Neural cell (in vitro differentiated cells): ENCODE data around the gene NRARP. TPM values are rescaled to one million over a fixed set of nuclear protein-coding genes. Genes with fewer than 3 reads are reported as not detected.

Experiments used
- H2AFZ ChIP-seq: fragments of 200-600, 300-800 bp; sonication (generic), shearing (Covaris generic); 2 replicates; pipeline ENCODE4 v1.6.0; 2014; ENCODE audit warnings: low read depth, mild to moderate bottlenecking, antibody characterized with exemption, low read length, moderate library complexity
- H3F3A ChIP-seq: fragments of 200-600 bp; shearing (Covaris generic); 2 replicates; pipeline ENCODE4 v1.6.1; 2016; ENCODE audit warnings: mild to moderate bottlenecking, moderate library complexity, mixed read lengths, antibody characterized with exemption, low read length; ENCODE audit not compliant: insufficient read depth, poor library complexity, severe bottlenecking
- H3K27ac ChIP-seq: fragments of 200-600, 300-800 bp; sonication (generic), shearing (Covaris generic); 2 replicates; pipeline ENCODE4 v1.5.1; 2014; ENCODE audit warnings: mild to moderate bottlenecking, low read length, moderate library complexity
- H3K27me3 ChIP-seq: fragments of 300-800, 200-600 bp; sonication (generic), shearing (Covaris generic); 2 replicates; pipeline ENCODE4 v1.6.0; 2014; ENCODE audit warnings: mild to moderate bottlenecking, low read depth, low read length, moderate library complexity; ENCODE audit not compliant: insufficient read depth
- H3K36me3 ChIP-seq: fragments of 300-800, 200-600 bp; sonication (generic), shearing (Covaris generic); 2 replicates; pipeline ENCODE4 v1.5.1; 2014; ENCODE audit warnings: mild to moderate bottlenecking, antibody characterized with exemption, low read length, moderate library complexity; ENCODE audit not compliant: insufficient read depth
- H3K4me2 ChIP-seq: fragments of 300-800, 200-600 bp; sonication (generic), shearing (Covaris generic); 2 replicates; pipeline ENCODE4 v1.6.0; 2014; ENCODE audit warnings: mild to moderate bottlenecking, low read length
- H3K4me3 ChIP-seq: fragments of 300-800, 200-600 bp; sonication (generic), shearing (Covaris generic); 2 replicates; pipeline ENCODE4 v1.5.1; 2014; ENCODE audit warnings: mild to moderate bottlenecking, low read length, moderate library complexity
- H3K79me2 ChIP-seq: fragments of 200-600 bp; shearing (Covaris generic); replicated peaks from 2 replicates; pipeline ENCODE4 v1.6.0; 2014; ENCODE audit warnings: mild to moderate bottlenecking, low read length, moderate library complexity; ENCODE audit not compliant: insufficient read depth
- H3K9ac ChIP-seq: fragments of 300-800, 200-600 bp; sonication (generic), shearing (Covaris generic); 2 replicates; pipeline ENCODE4 v1.6.1; 2016; ENCODE audit warnings: mild to moderate bottlenecking, low read length, mixed read lengths
- H3K9me2 ChIP-seq: fragments of 200-600 bp; shearing (Covaris generic); 2 replicates; pipeline ENCODE4 v1.6.1; 2016; ENCODE audit warnings: mild to moderate bottlenecking, low read length, mixed read lengths; ENCODE audit not compliant: insufficient read depth
- H3K9me3 ChIP-seq: fragments of 200-600, 300-800 bp; sonication (generic), shearing (Covaris generic); 2 replicates; pipeline ENCODE4 v1.6.1; 2016; ENCODE audit warnings: mild to moderate bottlenecking, mixed run types, low read length, moderate library complexity, mixed read lengths
- H4K20me1 ChIP-seq: fragments of 200-600 bp; shearing (Covaris generic); 2 replicates; pipeline ENCODE4 v1.6.1; 2016; ENCODE audit warnings: mild to moderate bottlenecking, mixed run types; ENCODE audit not compliant: insufficient read depth
- EP300 ChIP-seq: fragments of 450-650 bp; conservative IDR thresholded peaks from 2 replicates; pipeline ENCODE4 v1.6.1; 2014; ENCODE audit warnings: antibody characterized with exemption, mild to moderate bottlenecking, moderate library complexity; ENCODE audit not compliant: poor library complexity, severe bottlenecking
- EZH2 ChIP-seq: fragments of 200-600, 300-800 bp; shearing (Covaris generic), sonication (generic); IDR thresholded peaks from 2 replicates; pipeline ENCODE4 v1.6.1; 2014; ENCODE audit warnings: antibody characterized with exemption, low read length, borderline replicate concordance, mild to moderate bottlenecking; ENCODE audit not compliant: insufficient read depth, poor library complexity, severe bottlenecking
- MXI1 ChIP-seq: fragments of 450-650 bp; conservative IDR thresholded peaks from 2 replicates; pipeline ENCODE4 v1.6.1; 2014; ENCODE audit warnings: antibody characterized with exemption, mild to moderate bottlenecking; ENCODE audit not compliant: poor library complexity, severe bottlenecking
- POLR2AphosphoS5 ChIP-seq: IDR thresholded peaks from 2 replicates; pipeline ENCODE4 v1.6.1; 2012
- RAD21 ChIP-seq: fragments of 450-650 bp; conservative IDR thresholded peaks from 2 replicates; pipeline ENCODE4 v1.6.1; 2014; ENCODE audit warnings: antibody characterized with exemption, mild to moderate bottlenecking, moderate library complexity
- SMC3 ChIP-seq: fragments of 450-650 bp; conservative IDR thresholded peaks from 2 replicates; pipeline ENCODE4 v1.6.1; 2014; ENCODE audit warnings: antibody characterized with exemption, mild to moderate bottlenecking, moderate library complexity; ENCODE audit not compliant: poor library complexity
- TAF1 ChIP-seq: IDR thresholded peaks from 2 replicates; pipeline ENCODE4 v1.6.1; 2012; ENCODE audit warnings: low read depth
- polyA plus RNA-seq: library from polyadenylated mRNA; depleted of rRNA; stranded (reverse); fragments of >200 nt; gene quantifications from 2 replicates; pipeline ENCODE4 v1.2.3, GENCODE V29; 2014
- TF ChIP-seq, protein P1 (sequence below): fragments of 450-650 bp; IDR thresholded peaks from 2 replicates; pipeline ENCODE4 v1.5.1; 2014; ENCODE audit warnings: antibody characterized with exemption, mild to moderate bottlenecking, moderate library complexity; ENCODE audit not compliant: poor library complexity, severe bottlenecking
- TF ChIP-seq, protein P2 (sequence below): IDR thresholded peaks from 2 replicates; pipeline ENCODE4 v1.6.1; 2012; ENCODE audit warnings: borderline replicate concordance

NRARP gene
- polyA plus RNA-seq, 1 donor from 2014 or later: 2.3 TPM

DNA sequence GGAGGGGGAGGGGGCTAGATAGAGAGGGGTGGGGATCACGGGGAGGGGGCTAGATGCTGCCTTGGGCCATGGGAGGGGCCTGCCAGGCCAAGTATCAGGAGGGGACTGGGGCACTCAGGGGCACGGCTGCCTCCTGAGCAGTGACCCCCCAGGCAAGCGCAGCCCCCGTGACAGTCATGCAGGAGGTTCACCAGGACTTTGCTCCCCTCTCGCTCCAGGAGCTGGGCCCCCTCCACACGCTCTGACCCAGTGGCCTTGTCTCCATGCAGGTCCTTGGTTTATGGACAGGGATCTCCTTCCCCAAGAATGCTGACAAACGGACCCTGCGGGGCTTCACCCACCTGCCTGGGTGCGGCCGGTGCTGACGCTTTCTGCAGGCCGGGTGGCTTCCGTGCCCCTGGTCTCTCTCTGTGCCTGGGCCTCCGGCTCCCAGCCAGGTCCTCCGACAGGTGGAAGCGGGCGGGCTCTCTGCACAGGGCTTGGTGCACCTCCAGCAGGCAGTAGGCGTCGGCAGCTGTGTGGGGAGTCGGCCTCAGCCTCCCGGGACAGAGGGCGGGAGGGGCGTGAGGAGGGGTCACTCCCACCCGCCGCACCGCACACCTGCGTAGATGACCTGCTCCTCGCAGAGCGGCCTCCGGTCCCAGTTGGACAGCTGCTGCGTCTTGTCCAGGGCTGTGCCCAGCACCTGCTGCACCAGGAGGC is 46.8 kb upstream of the NRARP start:
- H3K27ac ChIP-seq: no peak overlapping the region
- no peak overlapping the region for H3K9ac ChIP-seq
- no peaks in the 10 kb centered on the region for H3K9me2 ChIP-seq
- H3K36me3 ChIP-seq: no peaks in the 10 kb centered on the region
- peaks cover 5% of the 10 kb centered on the region for H3K9me3 ChIP-seq
- TF ChIP-seq, protein P1, sequence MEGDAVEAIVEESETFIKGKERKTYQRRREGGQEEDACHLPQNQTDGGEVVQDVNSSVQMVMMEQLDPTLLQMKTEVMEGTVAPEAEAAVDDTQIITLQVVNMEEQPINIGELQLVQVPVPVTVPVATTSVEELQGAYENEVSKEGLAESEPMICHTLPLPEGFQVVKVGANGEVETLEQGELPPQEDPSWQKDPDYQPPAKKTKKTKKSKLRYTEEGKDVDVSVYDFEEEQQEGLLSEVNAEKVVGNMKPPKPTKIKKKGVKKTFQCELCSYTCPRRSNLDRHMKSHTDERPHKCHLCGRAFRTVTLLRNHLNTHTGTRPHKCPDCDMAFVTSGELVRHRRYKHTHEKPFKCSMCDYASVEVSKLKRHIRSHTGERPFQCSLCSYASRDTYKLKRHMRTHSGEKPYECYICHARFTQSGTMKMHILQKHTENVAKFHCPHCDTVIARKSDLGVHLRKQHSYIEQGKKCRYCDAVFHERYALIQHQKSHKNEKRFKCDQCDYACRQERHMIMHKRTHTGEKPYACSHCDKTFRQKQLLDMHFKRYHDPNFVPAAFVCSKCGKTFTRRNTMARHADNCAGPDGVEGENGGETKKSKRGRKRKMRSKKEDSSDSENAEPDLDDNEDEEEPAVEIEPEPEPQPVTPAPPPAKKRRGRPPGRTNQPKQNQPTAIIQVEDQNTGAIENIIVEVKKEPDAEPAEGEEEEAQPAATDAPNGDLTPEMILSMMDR: no peak
- TF ChIP-seq RAD21: no peak
- TF ChIP-seq EP300: no peak
- TF ChIP-seq MXI1: no peak
- TF ChIP-seq SMC3: no peak
- no peak for TF ChIP-seq POLR2AphosphoS5
- no peak for TF ChIP-seq TAF1
- TF ChIP-seq, protein P2, sequence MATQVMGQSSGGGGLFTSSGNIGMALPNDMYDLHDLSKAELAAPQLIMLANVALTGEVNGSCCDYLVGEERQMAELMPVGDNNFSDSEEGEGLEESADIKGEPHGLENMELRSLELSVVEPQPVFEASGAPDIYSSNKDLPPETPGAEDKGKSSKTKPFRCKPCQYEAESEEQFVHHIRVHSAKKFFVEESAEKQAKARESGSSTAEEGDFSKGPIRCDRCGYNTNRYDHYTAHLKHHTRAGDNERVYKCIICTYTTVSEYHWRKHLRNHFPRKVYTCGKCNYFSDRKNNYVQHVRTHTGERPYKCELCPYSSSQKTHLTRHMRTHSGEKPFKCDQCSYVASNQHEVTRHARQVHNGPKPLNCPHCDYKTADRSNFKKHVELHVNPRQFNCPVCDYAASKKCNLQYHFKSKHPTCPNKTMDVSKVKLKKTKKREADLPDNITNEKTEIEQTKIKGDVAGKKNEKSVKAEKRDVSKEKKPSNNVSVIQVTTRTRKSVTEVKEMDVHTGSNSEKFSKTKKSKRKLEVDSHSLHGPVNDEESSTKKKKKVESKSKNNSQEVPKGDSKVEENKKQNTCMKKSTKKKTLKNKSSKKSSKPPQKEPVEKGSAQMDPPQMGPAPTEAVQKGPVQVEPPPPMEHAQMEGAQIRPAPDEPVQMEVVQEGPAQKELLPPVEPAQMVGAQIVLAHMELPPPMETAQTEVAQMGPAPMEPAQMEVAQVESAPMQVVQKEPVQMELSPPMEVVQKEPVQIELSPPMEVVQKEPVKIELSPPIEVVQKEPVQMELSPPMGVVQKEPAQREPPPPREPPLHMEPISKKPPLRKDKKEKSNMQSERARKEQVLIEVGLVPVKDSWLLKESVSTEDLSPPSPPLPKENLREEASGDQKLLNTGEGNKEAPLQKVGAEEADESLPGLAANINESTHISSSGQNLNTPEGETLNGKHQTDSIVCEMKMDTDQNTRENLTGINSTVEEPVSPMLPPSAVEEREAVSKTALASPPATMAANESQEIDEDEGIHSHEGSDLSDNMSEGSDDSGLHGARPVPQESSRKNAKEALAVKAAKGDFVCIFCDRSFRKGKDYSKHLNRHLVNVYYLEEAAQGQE: no peak
- no peak for TF ChIP-seq EZH2
- H3F3A ChIP-seq: no peaks in the 10 kb centered on the region
- no peak overlapping the region for H2AFZ ChIP-seq
- H3K4me3 ChIP-seq: no peak overlapping the region
- H3K4me2 ChIP-seq: no peak overlapping the region
- no peaks in the 10 kb centered on the region for H3K79me2 ChIP-seq
- H4K20me1 ChIP-seq: no peaks in the 10 kb centered on the region
- H3K27me3 ChIP-seq: no peaks in the 10 kb centered on the region

DNA sequence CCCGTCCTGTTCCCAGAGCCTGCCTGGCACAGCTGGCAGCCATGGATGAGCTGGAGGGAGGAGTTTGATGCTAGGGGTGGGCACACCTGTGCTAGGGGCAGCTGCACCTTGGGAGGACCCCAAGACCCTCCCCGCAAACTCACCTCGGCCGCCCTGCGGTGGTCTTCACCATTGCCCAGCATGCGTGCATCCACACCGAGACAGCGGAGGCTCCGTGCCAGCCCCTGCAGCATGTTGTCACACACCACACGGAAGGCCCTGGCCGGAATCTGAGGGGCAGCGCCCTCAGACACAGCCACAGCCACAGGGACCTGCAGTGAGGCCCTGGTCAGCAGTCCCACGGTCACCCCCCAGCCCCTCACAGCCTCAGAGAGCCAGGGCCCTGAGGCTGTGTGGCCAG is 45.9 kb upstream of the NRARP start:
- Histone ChIP-seq H3K9me3 (peaks cover 5% of the 10 kb centered on the region), H3K4me2 (no peak overlapping the region), H3K36me3 (no peaks in the 10 kb centered on the region), H3K4me3 (no peak overlapping the region), H3K79me2 (no peaks in the 10 kb centered on the region), H3K9ac (no peak overlapping the region), H2AFZ (no peak overlapping the region), H3K27me3 (no peaks in the 10 kb centered on the region), H3F3A (no peaks in the 10 kb centered on the region), H3K27ac (no peak overlapping the region), H4K20me1 (no peaks in the 10 kb centered on the region), H3K9me2 (no peaks in the 10 kb centered on the region)
- TF ChIP-seq RAD21: no peak
